Muscle of leg (tissue), 11 donors: ENCODE data around the gene EHD2. TPM values are rescaled to one million over a fixed set of nuclear protein-coding genes. Genes with fewer than 3 reads are reported as not detected.
A peak's percentile ranks its signal among the peaks of the same experiment; 100 is the strongest.

Experiments used
- DNase-seq: peaks from one replicate; pipeline ENCODE4 v3.0.0; 2013
- H3K27ac ChIP-seq: one replicate; pipeline ENCODE4 v1.5.1; 2013; ENCODE audit warnings: mild to moderate bottlenecking, low read length, control low read depth
- H3K27me3 ChIP-seq: one replicate; pipeline ENCODE4 v1.6.1; 2013; ENCODE audit warnings: low read length; ENCODE audit not compliant: control insufficient read depth, insufficient read depth
- H3K36me3 ChIP-seq: one replicate; pipeline ENCODE4 v1.6.1; 2013; ENCODE audit warnings: low read length; ENCODE audit not compliant: control insufficient read depth, insufficient read depth
- H3K4me1 ChIP-seq: one replicate; pipeline ENCODE4 v1.6.1; 2013; ENCODE audit warnings: low read length; ENCODE audit not compliant: control insufficient read depth, insufficient read depth
- H3K4me3 ChIP-seq: one replicate; pipeline ENCODE4 v1.5.1; 2013; ENCODE audit warnings: low read length, control low read depth
- H3K9me3 ChIP-seq: replicated peaks from 2 replicates; pipeline ENCODE4 v1.6.1; 2013; ENCODE audit warnings: low read depth, low read length; ENCODE audit not compliant: control insufficient read depth
- WGBS: methylation state at CpG from one replicate; pipeline ENCODE4 v1.1.5; 2013; ENCODE audit warnings: missing lambda C conversion rate; ENCODE audit not compliant: insufficient coverage; 5-methylcytosine and 5-hydroxymethylcytosine counted together
- polyA plus RNA-seq, 8 donors: library from polyadenylated mRNA; unstranded; fragments of 120-200 nt; gene quantifications; one replicate each; pipeline versions ENCODE4 v1.2.1 to v1.2.3, GENCODE V29; 2013; ENCODE audit warnings: inconsistent platforms in 1 of 8, low replicate concordance in 1 of 8; ENCODE audit not compliant: insufficient read length in 8 of 8, insufficient read depth in 1 of 8
- total RNA-seq: library from RNA; stranded (reverse); fragments of 120-200 nt; gene quantifications from one replicate; pipeline ENCODE4 v1.2.4, GENCODE V29; 2013

EHD2 gene
- total and polyA plus RNA-seq, 9 donors, result 30.5 to 158 (median 124) TPM

DNA sequence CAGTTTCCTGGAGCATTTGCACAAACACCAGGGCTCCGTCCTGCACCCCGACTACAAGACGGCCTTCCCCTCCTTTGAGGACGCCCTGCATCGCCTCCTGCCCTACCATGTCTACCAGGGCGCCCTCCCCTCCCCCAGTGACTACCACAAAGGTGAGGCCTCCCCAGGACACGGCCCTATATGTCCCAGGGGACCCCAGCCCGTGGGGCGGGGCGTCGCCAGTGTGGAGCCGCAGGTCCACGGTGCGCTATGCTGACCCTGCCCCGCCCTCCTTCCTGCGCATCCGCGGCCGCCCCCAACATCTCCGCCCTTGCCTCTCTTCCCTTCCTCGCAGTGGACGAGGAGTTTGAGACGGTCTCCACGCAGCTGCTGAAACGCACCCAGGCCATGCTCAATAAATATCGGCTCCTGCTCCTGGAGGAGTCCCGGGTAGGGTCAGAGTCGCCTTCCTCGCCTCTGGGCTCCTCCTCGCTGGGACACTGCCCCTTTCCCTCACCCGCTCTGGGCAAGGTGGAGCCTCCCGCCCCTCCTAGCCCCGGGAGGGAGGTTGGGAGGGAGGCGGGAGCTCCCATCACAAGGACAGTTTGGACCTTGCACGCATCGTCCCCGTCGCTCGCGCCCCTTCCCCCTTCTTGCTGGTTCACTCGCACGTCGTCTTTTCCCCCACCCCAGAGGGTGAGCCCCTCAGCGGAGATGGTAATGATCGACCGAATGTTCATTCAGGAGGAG is 14.4 kb upstream of the EHD2 start:
- peaks cover 53% of the 10 kb centered on the region for H3K36me3 ChIP-seq
- 87% methylated on average over 29 of the region's 46 CpGs for WGBS
- peaks cover 2% of the 10 kb centered on the region for H3K4me1 ChIP-seq
- no peak for DNase-seq
- no peak overlapping the region for H3K4me3 ChIP-seq
- no peaks in the 10 kb centered on the region for H3K27me3 ChIP-seq
- no peak overlapping the region for H3K27ac ChIP-seq
- H3K9me3 ChIP-seq, result no peaks in the 10 kb centered on the region

DNA sequence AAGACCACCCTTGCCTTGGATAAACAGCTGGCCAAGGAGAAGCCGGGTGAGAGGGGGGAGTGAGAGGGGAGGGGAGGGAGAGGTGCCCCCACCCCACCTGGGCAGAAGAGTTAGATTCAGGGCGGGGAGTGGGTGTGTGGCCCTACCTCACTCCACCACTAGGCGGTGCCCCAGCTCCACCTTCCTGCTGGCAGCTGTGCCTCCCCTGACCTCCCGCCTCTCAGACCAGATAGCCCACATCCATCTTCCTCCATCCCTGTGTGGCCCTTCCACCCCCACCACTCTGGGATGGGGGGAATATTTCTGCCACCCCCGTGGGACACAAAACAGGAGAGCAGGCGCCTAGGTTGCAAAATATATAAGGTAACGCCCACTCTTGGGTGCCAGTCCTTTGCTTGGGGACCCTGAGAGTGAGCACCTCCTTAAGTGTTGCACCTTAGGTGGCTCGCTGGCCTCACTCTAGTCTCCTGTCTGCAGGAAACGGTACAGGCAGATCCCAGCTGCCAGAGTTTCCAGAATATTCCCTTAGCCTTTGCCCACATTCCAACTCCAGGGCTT is 13.8 kb upstream of the EHD2 start:
- Histone ChIP-seq H3K27me3 (no peaks in the 10 kb centered on the region), H3K36me3 (peaks cover 57% of the 10 kb centered on the region), H3K4me3 (no peak overlapping the region), H3K4me1 (peaks cover 2% of the 10 kb centered on the region), H3K9me3 (no peaks in the 10 kb centered on the region), H3K27ac (no peak overlapping the region)
- WGBS, result 78% methylated on average over 4 of the region's 9 CpGs
- DNase-seq, result no peak

DNA sequence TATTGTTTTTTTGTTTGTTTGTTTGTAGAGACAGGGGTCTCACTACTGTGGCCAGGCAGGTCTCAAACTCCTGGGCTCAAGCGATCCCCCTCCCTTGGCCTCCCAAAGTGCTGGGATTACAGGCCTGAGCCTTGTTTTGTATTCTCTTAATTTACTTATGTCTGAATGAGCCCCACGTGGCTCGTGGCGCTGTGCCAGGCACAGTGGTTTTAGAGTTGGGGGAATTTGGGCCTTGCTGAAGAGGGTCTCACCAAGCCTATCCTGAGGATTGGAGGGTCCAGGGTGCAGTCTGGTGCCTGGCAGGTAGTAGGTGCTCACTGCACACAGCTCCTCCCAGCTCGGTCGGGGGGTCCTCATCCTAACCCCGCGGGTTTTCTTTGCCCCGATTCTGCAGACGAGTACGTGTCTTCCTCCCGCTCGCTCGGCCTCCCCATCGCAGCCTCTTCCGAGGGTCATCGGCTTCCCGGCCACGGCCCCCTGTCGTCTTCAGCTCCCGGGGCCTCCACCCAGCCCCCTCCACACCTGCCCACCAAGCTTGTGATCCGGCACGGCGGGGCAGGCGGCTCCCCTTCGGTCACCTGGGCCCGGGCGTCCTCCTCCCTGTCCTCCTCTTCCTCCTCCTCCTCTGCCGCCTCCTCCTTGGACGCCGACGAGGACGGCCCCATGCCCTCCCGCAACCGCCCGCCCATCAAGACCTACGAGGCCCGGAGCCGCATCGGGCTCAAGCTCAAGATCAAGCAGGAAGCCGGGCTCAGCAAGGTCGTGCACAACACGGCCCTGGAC is 12.1 kb upstream of the EHD2 start:
- Histone ChIP-seq H3K27me3 (no peaks in the 10 kb centered on the region), H3K36me3 (peaks cover 53% of the 10 kb centered on the region), H3K27ac (no peak overlapping the region), H3K4me1 (peaks cover 2% of the 10 kb centered on the region), H3K9me3 (peaks cover 2% of the 10 kb centered on the region), H3K4me3 (no peak overlapping the region)
- WGBS, result 83% methylated on average over 36 of the region's 43 CpGs
- DNase-seq, result no peak

DNA sequence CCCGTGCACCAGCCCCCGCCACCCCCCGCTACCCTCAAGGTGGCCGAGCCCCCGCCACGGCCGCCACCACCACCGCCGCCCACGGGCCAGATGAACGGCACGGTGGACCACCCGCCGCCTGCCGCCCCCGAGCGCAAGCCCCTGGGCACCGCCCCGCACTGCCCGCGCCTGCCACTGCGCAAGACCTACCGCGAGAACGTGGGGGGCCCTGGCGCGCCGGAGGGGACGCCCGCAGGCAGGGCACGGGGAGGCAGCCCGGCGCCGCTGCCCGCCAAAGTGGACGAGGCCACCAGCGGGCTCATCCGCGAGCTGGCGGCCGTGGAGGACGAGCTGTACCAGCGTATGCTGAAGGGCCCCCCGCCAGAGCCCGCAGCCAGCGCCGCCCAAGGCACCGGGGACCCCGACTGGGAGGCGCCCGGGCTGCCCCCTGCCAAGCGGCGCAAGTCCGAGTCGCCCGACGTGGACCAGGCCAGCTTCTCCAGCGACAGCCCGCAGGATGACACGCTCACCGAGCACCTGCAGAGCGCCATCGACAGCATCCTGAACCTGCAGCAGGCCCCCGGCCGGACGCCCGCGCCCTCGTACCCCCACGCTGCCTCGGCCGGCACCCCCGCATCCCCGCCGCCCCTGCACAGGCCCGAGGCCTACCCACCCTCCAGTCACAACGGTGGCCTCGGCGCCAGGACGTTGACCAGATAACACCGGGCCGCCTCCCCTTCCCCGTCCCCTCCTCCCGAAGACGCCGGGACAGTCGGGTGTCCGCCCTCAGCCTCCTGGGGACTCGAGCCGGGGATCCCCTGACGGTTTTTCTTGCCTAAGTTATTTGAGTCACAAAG is 11.3 kb upstream of the EHD2 start:
- Histone ChIP-seq H3K9me3 (peaks cover 2% of the 10 kb centered on the region), H3K4me1 (peaks cover 2% of the 10 kb centered on the region), H3K4me3 (no peak overlapping the region), H3K36me3 (peaks cover 45% of the 10 kb centered on the region), H3K27ac (no peak overlapping the region), H3K27me3 (peaks cover under 1% of the 10 kb centered on the region)
- DNase-seq, result no peak
- 92% methylated on average over 80 of the region's 91 CpGs for WGBS

DNA sequence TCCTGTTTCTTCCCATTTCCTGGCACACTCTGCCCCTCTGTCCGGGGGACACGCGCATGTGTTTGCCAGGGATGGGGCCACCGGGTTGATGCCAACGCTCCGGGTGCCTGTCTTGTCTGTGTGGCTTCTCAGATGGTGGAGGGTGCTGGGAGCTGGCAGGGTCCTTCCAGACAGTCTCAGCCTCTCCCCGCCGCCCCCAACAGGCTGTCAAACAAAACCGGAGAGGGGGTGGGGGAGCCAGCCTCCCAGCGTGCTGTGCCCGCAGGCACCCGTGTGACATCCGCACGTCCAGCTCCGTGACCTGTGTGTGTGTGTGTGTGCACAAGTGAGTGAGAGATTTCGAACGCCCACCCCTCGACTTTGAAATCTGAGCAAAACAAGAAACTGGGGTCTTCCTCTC is 10.6 kb upstream of the EHD2 start:
- H3K27me3 ChIP-seq, result peaks cover 3% of the 10 kb centered on the region
- no peak overlapping the region for H3K4me3 ChIP-seq
- H3K27ac ChIP-seq, result no peak overlapping the region
- H3K36me3 ChIP-seq, result peaks cover 45% of the 10 kb centered on the region
- WGBS, result 82% methylated on average over 5 of the region's 18 CpGs
- peaks cover 2% of the 10 kb centered on the region for H3K9me3 ChIP-seq
- DNase-seq, result no peak
- peaks cover 2% of the 10 kb centered on the region for H3K4me1 ChIP-seq

DNA sequence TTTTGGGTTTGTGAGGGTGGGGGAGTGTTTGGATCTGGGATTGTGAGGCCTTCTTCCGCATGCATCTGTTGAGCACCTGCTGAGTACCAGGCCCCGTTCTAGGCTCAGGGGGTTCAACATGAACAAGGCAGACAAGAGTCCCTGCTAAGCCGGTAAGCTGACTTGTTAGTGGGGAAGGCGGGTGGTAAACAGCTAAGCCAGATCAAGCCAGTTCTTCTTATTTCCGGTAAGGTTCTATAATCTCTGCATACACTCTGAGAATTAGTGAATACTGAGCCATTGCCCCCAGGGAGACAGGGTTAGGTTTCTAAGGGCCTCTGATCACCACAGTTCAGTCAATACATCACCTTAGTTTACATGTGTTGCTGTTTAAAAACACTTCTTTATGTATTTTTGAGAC is 9.9 kb upstream of the EHD2 start:
- Histone ChIP-seq H3K4me1 (no peaks in the 10 kb centered on the region), H3K36me3 (peaks cover 43% of the 10 kb centered on the region), H3K27me3 (peaks cover 3% of the 10 kb centered on the region), H3K27ac (no peak overlapping the region), H3K4me3 (no peak overlapping the region), H3K9me3 (peaks cover 2% of the 10 kb centered on the region)
- no peak for DNase-seq
- WGBS, result 89% methylated on average over 3 of the region's 5 CpGs

DNA sequence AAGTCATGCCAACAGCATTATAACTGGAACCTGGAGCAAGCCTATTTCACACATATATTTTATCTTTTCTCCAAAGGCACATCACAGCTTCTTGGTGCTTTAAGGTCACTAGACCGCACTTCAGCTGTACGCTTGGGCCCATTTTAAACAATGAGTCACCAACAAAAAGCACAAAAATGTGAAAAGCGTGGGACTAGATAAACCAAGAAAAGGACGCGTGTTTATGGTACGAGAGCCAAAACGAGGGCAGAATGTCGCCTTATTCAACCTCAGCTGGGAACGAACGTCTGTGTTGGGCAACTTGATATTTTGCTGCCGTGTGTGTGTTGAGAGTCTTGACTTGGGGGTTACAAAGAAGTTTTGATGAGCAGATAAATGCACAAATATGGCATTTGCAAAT is 9.2 kb upstream of the EHD2 start:
- H3K4me3 ChIP-seq, result no peak overlapping the region
- H3K4me1 ChIP-seq, result no peaks in the 10 kb centered on the region
- H3K27ac ChIP-seq, result no peak overlapping the region
- peaks cover 2% of the 10 kb centered on the region for H3K9me3 ChIP-seq
- H3K36me3 ChIP-seq, result peaks cover 36% of the 10 kb centered on the region
- no peak for DNase-seq
- WGBS, result 90% methylated on average over 11 of the region's 11 CpGs
- peaks cover 3% of the 10 kb centered on the region for H3K27me3 ChIP-seq

DNA sequence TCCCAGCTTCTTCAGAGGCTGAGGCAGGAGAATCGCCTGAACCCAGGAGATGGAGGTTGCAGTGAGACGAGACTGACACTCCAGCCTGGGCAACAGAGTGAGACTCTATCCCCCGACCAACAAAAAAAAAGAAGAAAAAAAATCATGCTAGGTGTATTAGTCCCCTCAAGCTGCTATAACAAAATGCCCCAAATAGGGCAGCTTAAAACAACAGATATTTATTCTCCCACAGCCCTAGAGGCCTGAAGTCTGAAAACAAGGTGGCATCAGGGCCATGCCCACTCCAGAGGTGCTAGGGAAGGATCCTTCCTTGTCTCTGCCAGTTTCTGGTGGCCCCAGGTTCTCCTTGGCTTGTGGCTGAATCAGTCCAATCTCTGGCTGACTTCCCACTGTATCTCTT is 8.6 kb upstream of the EHD2 start:
- H3K4me3 ChIP-seq, result no peak overlapping the region
- H3K36me3 ChIP-seq, result peaks cover 30% of the 10 kb centered on the region
- no CpG with 5 or more reads among the region's 3 CpGs for WGBS
- peaks cover 2% of the 10 kb centered on the region for H3K9me3 ChIP-seq
- no peak overlapping the region for H3K27ac ChIP-seq
- no peak for DNase-seq
- peaks cover 3% of the 10 kb centered on the region for H3K27me3 ChIP-seq
- no peaks in the 10 kb centered on the region for H3K4me1 ChIP-seq

DNA sequence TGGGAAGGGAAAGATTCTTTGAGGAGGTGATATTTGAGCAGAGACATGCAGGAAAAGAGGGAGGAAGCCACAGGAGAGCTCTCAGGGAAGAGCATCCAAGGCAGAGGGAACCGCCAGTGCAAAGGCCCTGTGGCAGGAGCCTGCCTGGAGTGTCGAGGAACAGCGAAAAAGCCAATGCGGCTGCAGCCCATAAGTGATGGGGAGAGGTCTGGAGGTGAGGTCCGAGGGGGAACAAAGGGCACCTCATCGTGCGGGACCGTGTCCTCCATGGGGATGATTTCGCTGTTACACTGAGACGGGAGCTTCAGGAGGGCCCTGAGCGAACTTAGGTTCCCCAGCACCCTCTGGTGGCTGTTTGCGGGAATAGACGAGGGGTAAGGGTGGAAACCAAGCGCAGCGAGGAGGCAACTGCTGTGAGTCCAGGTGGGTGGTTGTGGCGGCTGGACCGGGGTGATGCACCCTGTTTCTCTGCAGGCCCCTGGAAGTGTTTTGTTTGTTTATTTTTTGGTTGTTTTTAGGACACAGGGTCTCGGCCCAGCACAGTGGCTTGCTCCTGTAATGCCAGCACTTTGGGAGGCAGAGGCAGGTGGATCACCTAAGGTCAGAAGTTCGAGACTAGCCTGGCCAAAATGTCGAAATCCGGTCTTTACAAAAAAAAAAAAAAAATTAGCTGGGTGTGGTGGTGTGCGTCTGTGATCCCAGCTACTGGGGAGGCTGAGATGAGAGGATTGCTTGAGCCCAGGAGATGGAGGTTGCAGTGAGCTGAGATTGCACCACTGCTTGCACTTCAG is 5.9 kb upstream of the EHD2 start:
- DNase-seq, result peak; percentile 66
- Histone ChIP-seq H3K9me3 (peaks cover 2% of the 10 kb centered on the region), H3K27me3 (peaks cover 3% of the 10 kb centered on the region), H3K36me3 (peaks cover 13% of the 10 kb centered on the region), H3K4me3 (no peak overlapping the region), H3K4me1 (no peaks in the 10 kb centered on the region), H3K27ac (no peak overlapping the region)
- 20% methylated on average over 20 of the region's 22 CpGs for WGBS
